ENCODE measurements around the gene E2F8.

Gene E2F8

DNA sequence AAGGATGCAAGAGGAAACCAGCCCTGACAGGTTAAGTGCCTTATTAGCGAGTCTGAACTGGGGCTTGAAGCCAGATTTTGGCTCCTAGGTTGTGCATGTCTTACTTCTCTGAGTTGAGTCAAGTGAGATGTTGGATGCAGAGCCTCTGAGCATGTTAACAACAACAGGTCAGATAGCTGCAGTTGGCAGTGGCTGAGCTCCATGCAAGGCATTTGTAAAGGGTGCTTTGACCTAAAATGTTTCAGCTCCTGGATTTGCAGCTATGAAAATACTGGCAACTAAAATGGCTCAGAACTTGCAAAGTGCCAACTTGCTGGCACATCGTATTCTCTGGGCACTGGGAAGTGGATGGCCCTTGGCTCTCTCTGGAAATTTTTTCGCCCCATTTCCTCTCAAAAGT lies 22.5 kb downstream of the E2F8 start:
- DNase-seq, result no peak

DNA sequence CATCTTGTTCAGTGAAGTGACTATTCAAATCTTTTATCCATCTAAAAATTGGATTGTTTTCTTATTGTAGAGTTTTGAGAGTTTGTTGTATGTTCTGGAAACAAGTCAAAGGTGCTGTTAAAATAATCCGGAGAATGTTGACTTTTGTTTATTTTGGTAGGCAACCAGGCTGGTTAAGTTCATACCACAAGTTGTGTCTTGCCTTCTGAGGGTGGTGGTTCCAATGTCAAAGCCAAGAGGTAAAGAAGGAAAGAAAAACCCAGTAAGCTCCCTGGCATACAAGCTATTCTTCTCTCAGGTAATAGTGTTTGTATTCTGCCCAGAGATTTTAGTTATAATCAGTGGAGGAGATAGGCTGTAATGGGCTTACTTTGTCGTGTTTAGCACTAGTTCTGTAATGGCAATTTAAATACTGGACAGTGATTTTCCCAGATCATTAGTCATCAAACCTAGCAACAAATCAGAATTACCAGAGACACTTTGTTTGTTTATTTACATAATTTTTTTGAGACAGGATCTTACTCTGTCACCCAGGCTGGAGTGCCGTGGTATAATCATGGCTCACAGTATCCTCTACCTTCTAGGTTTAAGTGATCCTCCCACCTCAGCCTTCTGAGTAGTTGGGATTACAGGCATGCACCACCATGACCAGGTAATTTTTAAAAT lies 23.9 kb downstream of the E2F8 start:
- no peak for DNase-seq

DNA sequence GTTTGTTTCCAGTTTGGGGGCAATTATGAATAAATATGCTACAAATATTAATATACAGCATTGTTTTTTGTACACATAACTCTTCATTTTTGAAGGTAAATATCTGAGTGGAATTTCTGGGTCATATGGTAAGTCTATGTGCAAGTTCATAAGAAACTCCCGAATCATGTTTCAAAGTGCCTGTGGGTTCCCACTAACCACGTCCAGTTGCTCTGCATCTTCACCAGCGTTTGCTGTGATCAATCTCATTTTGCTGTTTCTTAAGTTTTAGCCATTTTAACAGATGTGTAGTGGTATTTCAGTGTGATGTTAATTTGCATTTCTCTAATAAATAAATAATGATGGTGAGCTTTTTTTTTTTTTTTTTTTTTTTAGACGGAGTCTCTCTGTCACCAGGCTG lies 24.7 kb downstream of the E2F8 start:
- DNase-seq, result no peak

DNA sequence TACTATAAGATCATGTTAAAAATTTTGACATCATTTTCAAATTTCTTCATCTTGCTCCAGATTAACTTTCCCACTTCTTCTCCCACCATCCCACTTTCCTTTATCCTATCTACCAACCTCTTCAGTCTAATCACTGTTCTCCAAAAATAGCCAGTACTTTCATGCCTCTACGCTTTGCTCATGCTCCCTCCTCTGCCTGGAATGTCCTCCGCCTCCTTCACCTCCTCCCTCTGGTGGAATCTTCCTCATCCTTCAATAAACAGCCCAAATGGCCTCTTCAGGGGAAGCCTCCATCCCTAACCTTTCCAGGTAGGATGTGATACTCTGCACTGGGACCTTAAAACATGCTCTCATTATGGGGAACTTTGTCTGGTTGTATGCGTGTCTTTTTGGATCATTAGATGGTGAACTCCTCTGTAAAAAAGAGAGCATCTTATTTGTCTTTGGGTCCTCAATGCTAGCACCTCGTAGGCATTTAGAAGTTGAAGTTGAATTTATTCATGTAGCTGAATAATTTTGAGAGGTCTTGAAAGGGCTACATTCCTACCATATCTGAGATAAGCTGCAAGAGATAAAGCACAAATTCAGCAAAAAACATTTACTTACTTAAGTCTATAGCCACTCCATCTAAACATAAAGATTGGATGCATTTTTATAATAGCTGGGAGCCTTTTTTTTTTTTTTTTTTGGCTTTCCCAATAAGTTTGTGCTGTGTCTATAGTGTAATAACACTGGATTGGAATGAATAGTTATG lies 31.0 kb downstream of the E2F8 start:
- DNase-seq, result no peak

DNA sequence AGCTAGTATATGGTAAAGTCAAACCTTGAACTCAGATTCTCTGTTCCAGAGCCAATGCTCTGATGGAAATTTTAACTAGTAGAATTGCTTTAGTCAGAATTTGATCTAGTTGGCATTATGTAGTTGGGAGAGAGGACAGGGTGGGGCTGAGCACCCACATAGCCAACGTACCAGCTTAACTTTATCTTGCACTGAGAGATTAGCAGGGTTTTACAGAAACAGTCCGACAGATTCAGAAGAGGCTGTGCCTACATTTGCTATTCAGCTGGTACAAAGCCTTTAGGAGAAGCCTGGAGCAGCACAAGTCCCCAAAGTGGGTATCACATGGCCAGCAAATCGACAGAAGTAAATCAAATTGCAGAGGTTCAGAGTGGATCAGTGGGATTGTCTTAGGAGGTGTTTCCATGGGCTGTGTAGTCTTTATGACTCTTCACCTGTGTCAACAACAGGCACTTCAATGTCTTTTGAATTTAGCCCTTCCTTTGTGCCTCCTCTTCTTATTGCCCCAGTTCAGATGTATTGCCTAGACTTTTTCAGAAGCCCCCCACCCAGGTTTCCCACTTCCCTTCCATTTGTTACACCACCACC lies 31.7 kb downstream of the E2F8 start:
- DNase-seq, result no peak

DNA sequence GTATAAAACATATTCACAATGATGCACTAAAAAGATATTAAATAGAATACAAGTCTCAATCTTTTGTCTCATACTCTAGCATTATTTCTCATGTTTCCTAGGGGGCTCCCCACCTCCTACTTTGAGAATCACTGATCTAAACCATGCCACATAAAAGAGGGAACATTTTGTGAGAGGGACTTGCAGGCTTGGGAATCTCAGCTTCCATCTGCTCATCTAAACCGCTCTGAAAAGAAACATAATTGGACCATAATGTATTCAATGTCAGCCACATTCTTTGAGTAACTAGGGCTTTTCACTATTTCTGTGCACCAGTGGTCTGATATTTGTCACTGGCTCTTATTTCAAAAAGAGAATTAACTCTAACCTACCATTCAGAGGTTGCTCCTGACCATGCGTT lies 32.6 kb downstream of the E2F8 start:
- DNase-seq, result no peak

DNA sequence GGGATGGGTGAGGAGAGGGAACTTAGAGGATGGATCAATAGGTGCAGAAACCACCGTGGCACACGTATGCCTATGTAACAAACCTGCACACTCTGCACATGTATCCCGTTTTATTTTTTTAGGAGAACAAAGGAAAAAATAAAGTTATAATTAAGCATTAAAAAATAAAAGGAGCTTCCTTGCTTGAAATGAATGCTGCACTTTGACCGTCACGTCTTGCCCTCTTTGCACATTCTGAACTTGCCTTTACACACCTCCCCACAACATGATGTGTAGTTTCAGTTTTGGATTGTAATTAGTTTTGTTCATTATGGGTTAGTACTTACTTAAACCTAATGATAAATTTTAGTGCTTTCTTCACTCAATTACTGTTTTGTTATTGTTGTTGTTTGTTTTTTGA lies 35.9 kb downstream of the E2F8 start:
- DNase-seq, result no peak

DNA sequence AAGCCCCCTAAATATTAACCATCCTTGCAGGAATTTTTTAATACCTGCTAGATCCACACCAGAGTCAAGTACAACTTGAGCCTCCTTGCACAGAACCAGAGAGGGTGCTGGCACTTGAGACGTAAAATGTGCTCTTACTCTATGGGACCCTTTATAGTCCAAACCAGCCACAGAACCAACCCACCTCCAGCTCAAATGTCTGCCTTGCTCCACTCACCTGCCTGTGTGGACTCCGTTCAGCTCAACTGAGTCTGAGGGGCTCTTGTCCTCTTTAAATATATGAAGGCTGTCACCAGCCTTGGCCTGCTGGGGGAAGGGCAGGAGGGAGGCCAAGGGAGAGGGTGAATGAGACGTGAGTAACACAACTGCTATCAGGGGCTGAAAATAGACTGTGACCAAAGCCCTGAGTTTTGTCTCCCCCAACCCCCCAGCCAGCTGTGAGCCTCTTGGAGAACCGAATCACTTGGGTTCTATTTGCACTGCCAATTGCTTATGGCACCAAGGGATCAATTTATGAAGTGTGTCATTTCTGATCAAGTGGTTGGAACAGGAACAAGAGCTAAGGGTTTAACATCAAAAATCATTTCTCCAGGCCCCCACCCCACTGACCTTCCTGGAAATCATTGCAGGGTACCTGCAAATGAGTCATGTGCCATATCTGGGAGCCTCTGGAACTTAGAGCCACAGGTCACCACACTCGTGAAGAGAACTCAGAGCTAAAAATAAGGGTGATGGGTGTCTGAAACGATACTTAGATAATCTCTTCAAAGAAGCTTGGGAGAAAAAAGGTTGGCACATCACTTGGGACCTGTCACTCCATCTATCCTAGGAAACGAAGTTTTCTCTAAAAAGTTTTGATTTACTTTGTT lies 38.8 kb downstream of the E2F8 start, which contains the start of gene CSRP3:
Gene CSRP3 (minus strand): TSS at position 247 of the 869 bp plus-strand sequence. CDS start 9,535 bp downstream, outside the sequence.
- DNase-seq, result no peak

DNA sequence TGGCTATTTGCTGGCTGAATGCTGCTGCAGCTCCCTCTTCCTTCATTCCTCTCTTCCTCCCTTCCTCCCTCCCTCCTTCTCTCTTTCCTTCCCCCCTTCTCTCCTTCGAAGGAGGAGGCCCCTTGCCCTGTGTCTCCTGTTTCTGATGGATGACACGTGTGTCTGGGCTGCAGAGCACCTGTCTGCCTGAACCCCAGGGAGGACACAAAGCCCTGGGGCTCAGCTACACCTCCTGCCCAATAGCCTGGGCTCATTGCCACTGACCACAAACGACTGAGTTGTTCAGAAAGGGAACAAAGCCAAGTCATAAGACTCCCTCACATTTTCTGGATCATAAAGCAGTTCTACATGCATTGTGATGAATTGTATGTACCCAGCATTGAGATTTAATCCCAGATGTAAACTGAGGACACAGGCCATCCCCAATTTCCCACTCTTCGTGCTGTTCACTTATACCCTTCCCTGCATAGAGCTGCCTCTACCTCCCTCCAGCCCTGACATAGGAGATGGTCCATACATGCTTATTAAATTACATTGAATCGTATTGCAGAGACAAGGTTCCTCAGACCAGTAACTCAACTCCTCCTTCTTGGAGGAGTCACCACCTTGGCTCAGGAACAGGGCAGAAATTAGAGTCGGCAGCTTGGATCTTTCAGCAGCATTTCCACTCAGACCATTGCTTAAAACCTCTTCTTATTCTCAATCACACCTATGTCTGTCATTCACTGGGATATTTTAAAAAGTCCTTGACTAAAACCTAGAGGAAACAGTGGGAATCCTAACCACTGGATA lies 40.1 kb downstream of the E2F8 start:
- no peak for DNase-seq

DNA sequence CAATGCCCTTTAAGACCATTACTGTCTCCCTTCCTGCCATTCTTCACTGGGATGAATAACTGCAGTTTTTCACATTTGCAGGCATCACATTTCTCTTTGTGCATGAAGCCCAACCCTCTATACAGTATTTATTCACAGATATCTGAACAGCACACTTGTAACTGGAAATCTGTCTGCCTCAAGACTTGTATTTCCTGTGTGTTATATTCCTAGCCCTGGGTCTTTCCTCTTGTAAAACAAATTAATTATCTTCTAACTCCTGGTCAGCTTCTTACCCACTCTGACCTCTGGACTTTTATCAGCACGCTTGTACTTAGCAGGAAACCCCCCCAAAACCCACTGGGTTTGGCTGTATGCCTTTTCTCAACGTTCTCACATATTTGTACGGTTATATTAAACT lies 41.0 kb downstream of the E2F8 start:
- DNase-seq, result no peak

DNA sequence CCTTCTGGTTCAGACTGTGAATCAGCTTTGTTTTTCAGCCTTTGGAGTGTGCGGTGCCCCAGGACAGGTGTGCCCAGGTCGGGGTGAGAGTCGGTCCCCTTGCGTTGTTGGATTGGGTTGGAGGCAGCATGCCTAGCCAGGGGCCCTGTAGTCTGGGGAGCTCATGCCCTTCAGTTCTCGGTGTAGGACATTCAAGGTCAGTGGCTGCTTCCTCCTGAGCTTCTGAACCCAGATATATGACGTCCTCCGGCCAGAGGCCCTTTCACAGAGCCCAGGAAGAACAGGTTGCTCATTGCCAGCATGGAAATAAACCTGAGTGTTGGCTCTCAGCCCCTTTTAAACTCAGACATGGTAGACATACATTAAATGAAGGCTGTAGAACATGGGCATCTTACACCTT lies 41.7 kb downstream of the E2F8 start:
- no peak for DNase-seq

DNA sequence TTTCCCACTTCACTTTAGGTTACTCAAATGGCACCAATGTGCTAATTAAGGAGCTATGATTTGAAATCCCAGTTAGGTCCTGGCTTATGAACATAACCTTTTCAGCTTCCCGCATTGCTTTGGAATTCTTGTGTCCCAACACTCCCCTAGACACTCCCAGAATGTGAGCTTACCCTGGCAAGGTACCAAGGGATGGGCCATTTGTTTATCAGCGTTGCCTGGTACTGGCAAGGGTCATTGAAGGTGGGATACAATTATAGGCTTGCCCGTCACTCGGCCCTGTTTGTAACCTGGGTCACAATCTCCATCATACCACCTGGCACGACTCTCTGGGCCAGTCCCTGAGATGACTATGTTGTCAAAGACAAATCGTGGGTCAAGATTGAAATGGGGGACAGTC lies 44.3 kb downstream of the E2F8 start:
- DNase-seq, result no peak

DNA sequence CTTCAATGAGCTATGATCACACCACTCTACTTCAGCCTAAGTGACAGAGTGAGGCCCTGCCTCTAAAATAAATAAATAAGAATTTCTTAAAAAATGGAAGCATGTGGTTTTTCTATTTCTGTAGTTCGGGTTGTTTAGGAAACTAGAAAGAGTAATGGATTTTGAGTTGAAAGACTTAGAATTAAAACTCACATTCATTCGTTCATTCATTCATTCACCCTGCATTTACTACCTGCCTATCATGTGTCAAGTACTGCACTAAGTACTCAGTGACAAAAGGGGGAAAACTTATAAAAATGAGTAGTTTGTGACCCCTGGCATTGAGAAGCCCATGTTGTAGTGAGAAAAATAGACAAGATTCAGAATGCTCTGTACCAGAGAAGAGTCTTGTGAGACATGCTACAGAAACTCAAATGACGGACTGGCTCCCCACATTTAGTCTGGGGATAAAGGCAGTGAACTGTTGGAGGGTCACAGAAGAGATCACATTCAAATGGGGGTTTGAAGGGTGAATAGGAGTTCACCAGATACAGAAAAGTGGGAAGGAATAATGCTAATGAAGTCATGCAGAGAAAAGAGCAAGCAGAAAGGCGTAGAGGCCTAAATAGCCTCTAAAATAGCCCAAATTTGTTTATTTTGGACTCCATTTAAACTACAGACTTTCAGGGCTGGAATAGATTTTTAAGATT lies 46.0 kb downstream of the E2F8 start:
- DNase-seq, result no peak

DNA sequence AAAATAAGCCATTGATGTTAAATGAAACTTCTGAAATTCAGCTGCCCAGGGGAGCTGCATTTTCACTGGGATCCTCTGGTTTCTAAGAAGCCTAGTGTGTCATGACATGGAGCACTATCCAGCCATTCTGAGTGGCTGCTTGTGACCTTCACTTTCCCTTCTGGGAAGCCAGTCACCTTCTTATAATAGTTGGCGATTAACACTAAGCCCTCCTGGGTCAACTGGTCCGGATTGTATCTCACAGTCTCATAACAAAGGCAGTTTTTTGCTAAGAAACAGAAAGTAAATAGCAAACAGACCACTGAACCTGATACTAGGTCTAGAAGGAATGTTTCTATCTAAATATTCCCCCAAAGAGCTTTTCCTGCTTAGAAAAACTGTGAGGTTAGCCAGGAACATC lies 46.8 kb downstream of the E2F8 start:
- no peak for DNase-seq

DNA sequence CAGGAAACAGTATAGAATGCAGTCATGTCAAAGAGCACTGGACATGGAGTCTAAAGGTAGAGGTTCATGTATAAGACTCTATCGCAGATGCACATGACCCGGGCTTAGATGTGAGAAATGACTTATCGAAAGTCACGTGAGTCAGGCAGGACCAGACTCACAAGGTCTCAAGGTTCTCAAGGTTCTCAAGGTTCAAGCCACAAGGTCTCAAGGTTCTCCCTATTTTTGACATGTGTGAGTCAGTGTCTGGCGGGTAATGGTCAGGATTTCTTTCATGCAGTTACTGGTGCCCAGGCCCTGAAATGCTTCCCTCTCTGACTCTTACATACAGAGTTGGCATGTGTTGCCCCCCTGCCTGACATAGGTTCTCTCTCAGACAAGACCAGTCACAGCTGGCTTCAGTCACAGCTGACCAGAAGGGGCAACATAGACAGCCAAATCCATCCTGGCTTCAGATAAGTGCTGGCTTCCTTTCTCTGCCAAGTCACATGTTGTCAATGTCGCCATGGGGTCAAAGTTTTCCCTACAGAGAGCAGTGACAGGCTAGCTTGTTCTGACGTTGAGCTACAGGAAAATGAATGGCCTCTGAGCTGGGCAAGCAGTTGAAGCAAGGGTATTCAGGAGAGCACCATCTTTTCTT lies 49.1 kb downstream of the E2F8 start:
- no peak for DNase-seq

DNA sequence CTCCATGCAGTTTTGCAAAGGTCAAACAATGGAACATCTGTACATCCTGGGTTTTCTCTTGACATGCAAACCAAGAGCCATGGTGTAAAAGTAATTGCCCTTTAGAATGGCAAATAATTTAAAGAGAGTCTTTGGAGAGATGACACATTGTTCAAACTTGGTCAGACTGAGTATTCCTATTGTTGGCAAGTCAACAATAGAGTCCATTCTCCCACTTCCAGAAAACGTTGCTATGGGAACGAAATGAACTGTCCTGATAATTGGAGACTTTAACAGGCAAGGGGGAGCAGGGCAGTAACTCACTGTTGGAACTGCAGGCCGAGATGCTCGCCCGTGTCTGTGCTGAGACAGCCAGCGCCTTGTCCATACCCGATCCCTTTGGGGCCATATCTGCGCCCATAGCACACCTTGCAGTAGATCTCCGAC lies 52.9 kb downstream of the E2F8 start:
- peak; percentile 40 to 69 for DNase-seq

DNA sequence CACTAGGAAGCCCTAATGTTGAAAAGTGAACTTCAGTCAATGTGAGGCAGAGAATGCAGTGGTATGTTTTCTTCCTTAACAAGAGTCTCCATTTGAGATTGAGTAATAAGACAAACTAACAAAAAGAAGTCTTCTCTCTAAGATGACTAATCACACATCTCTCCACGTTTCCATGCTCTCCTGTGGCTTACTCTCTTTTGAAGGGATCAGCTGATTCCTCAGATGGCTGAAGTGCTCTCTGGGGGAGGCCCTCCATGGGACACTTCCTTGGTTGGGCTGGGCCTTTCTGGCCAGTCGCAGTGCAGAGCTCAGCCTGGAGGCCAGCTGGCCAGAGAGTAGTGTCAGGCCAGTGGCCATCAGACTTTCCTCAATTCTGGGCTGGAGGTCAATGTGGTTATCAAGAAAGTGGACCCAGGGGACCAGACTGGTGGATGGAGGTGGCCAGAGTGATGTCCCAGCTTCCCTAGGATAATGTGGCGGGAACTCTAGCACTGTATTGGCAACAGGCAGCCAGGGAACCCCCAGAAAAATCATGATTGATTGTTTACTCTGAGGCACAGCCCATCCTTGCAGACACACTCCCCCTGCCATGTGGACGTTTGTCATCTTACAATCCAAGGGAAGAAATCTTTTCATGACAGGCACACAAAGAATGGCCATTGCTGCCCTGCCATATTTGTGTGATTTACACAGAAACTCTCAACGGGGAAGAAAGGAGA lies 53.5 kb downstream of the E2F8 start:
- DNase-seq, result no peak

DNA sequence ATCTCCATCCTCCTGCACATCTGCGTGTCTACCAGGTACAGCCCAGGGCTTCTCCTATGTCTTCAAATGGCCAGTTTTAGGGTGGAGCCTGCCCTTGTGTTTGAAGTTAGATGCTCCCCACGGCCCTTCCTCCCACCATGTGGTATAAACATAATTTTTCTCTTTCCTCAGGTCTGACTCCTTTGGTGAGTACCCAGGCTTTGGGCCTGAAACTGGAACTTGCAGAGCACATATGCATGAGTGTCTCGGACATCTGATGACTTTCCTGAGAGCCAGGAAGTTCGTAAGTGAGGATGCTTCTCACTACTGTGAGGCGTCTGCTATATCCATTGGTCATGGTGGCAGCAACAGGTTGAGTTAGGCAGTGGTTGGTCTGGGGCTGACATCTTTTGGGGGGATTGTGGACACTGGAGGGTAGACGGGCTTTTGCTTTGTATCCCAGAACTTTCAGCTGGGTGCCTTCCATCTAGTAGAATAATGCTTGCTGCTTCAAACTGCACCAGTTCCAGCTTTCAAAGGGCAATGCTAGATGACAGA lies 55.2 kb downstream of the E2F8 start:
- no peak for DNase-seq

DNA sequence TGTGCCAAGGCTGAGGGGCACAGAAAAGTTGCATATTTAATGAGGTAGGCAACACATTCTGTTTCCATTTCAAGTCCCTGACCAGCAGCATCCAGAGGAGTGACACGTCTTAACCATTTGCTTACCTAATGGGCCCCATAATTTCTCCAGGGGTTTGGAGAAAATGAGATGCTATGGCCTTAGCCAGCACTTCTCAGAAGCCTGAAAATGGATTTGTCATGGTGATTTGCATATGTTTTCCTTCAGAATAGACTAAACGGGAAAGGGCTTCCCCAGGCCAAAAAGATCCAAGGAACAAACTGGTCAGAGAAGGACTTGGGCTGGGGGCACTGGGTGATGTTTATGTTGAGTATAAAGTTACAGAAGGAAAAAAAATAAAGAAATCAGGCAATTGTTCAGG lies 55.7 kb downstream of the E2F8 start:
- no peak for DNase-seq

DNA sequence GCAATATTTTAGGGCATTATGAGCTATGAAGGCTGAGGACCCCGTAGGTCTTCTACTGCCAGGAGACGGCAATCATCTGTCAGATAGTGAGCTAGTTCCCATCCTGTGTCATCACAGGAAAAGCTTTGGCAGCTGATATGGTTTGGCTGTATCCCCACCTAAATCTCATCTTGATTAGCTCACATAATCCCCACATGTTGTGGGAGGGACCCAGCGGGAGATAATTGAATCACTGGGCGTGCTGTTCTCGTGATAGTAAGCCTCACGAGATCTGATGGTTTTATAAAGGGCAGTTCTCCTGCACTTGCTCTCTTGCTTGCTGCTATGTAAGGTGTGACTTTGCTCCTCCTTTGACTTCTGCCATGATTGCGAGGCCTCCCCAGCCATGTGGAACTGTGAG lies 57.1 kb downstream of the E2F8 start:
- DNase-seq, result no peak

Measured in NCI-H1930 (cell line).